ENCODE results near the gene HS3ST3A1.

GRCh38 chr17:13636951-13637350 lies 35.2 kb upstream of the HS3ST3A1 start:
- TF ChIP-seq POLR2A (IDR thresholded peaks at IDR 0.05) = no peak
- no peak for TF ChIP-seq CTCF (IDR thresholded peaks at IDR 0.05)
- TF ChIP-seq EP300 (IDR thresholded peaks at IDR 0.05) = no peak

Data from tibial nerve (tissue), 4 donors.